HT1080 (cell line): Measurements from ENCODE around the gene QSOX2. TPM values are rescaled to one million over a fixed set of nuclear protein-coding genes. Genes with fewer than 3 reads are reported as not detected.

Experiments
- DNase-seq: peaks from one replicate; pipeline ENCODE4 v3.0.0-alpha.2; 2015; ENCODE audit warnings: low read depth
- total RNA-seq: library from RNA; depleted of rRNA; stranded (reverse); fragments of >200 nt; shearing (Covaris generic); gene quantifications from 2 replicates; pipeline ENCODE4 v1.2.3, GENCODE V29; 2014

QSOX2 gene
- total RNA-seq, 1 experiment from 2014 or later: 20.1 TPM

GRCh38 chr9:136265561-136266355, 20.1 kb upstream of the QSOX2 start:
- DNase-seq: no peak

DNA sequence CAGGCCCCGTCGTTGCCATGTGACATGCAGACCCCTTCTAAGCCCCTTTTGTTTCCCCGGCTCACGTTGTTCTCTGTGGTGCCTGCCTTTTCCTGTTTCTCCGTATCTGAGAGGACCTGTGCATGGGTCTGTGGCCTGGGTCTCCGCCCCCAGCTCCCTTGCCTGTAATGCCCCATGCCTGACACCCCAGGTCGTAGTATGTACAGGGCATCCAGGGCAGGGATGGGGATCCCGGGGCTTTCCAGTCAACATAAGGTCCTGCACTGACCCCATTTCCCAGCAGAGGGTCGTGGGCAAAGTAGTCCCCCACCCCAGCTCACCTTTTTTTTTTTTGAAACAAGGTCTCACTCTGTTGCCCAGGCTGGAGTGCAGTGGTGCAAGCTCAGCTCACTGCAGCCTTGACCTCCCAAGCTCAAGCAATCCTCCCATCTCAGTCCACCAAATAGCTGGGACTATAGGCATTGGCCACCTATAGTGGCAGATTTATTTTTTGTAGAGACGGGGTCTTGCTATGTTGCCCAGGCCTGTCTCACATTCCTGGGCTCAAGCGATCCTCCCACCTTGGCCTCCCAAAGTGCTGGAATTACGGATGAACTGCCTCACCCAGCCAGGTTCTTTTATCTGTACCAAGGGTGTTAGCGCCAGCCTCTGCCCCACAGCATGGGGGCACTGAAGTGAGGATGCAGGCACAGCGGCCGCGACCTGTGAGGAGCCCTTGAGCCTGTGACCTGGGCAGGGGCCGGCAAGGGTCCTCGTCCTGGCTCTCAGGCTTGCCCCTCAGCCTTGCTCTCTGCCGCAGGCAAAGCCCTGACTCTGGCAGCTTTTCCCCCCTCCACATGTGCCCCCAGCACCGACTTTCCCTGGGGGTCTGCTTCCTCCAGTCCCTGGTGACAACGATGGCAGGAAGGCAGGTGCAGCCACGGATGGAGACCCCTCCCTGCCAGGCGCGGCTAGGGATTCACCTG, 19.1 kb upstream of the QSOX2 start:
- DNase-seq: no peak

DNA sequence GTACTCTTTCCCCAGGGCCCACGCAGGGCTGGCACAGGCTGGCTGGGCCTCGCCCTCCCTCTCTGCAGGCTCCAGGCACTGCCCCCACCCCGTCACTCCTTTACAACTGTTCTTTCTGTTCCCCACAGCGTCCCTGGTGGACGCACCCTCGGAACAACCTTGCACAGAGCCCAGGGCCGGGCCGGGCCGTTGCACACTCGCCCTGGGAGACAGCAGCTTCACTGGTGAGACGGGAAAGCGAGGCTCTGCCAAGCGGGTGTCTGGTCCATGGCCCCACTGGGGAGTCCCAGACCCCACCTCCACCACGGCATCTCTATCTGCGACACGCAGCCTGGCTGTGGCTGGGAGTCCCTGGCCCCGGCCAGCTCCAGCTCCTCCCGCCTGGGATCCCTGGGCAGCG, 18.4 kb upstream of the QSOX2 start:
- DNase-seq: peak; percentile 22

DNA sequence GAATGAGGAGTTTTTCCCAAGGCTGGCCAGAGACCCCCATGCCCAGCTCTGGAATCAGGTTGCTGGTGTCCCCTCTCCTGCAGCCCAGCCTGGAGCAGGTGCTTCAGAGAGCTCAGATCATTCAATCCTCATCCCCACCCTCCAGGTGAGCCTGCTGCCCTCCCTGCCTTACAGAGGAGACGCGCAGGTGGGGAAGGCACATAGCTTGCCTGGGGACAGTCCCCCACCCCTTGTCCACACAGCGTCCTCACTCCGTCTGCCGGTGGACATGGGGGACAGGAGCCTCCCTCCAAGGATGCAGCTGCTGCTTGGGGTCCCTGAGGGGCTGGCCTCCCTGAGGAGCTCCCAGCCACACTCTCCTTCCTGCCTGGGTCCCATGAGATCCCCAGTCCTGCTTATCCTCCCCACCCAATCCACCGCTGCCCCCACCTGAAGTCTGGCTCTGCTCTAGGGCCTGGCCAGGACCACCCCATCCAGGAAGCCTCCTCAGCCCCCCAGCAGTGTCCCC, 17.1 kb upstream of the QSOX2 start:
- DNase-seq: no peak

DNA sequence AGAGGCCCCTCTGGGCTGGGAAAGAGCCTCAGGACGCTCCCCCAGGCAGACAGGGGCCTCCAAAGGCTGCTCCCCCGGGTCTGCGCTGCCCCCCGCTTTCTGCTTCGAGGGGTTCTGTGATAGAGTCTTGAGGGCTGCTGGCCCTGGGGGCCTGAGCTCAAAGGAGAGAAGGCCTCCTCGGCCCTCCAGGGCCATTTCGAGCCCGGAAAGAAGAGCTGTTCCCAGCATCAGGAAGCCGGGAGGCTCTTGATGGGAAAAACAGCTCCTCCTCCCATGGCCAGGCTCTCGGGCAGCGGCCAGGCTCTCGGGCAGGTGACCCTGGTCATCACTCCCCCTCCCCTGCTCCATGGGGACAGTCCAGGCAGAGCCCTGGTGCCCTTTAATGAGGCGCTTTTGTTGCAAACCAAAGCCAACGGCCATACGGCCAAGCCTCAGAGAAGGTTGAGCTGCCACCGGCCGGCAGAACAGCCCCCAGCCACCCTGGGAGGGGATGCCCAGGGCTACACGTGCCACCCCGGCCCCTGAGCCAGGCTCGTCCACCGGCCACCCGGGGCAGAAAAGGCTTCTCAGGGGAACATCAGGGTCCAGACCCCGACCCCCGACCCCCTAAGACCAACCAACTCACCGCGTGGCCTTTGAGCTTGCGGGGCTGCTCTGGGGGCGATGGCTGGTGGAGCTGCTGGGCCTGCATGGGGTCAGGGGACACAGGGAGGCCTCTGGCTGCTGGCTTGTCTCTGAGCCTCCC, 16.2 kb upstream of the QSOX2 start:
- no peak for DNase-seq

DNA sequence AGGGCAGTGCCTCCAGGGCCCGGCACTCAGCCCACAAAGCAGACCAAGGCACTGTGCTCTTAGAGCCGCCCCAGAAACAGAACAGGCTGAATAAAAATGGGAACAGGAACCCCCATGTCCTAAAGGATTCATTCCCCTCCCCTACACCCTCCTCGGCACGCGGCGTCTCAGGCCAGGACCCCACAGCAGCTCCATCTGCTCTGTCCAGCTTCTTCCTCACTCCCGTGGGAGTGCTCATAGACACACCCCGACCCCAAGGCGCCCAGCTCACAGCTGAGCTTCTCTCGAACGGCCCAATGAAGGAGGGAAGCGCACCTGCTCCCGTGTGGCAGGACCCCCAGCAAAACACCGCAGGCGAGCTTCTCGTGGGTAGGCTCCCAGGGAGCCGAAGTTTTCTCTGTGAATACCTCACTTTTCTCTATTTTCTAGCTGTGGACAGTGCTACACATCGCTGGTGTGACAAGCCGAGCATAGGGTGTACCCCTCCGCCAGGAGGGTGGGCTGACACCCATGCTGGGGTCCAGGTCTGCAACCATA, 15.4 kb upstream of the QSOX2 start:
- DNase-seq: no peak

GRCh38 chr9:136260521-136260920, 14.9 kb upstream of the QSOX2 start:
- DNase-seq: no peak

DNA sequence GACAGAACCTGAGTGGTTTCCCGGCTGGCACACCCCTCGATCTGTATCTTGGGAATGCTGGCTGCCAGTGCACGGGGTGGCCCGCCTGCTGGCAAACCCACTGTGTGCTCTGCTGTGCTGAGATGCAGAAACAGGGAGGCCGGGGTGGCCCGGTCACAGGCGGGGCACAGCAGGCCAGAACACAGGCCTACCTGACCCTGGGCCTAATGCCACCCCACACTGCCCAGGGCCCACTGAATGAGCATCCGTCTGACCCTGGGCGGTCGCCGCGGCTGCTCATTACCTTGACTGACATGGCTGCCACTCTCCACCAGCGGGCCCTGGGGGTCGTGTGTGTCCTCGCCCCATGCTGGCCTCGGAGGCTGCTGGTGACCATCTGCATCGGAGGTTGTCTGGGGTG, 14.2 kb upstream of the QSOX2 start:
- DNase-seq: no peak

DNA sequence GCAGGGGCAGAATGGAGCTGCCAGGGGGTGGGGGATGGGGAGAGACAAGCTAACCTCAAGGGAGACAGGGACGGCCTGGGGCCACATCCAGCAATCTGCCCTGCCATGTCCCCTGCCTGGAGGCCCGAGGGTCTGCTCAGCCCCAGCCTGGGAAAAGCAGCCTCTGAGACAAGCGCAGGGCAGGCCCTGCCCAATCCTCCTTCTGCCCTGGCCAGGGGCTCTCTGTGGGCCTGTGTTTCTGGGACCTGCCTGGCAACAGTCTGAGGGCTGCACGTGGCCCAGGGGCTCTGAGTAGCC, 13.9 kb upstream of the QSOX2 start:
- DNase-seq: no peak

DNA sequence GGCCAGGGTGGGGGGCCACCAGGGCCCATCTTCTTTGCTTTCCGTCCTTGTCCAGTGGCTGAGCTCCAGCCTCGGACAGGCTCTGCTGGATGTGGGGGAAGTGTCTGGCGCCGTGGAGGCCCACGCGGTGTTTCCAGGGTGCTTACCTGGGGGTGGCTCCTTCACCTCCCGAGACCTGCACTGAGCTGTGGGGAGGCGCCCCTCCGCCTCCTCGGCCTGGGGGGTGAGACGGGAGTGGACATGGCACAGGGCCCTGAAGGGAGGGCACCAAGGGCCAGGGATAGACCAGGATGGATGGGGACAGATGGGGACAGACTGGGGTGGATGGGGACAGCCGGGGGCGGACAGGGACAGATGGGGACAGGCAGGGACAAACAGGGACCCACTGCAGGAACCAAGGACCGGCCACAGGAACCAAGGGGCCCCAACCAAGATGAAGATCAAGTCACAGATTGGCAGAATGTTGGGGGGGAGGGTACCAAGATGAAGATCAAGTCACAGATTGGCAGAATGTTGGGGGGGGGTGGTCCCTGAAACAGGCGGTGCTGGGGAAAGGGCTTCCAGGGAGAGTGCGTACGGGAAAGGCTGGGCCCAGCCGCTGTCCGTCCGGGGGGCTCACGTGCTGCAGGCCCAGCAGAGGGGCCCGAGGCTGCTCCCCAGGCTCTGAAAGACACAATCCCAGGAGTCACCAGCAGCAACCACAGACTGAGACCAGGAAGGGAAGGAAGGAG, 13.3 kb upstream of the QSOX2 start:
- no peak for DNase-seq

DNA sequence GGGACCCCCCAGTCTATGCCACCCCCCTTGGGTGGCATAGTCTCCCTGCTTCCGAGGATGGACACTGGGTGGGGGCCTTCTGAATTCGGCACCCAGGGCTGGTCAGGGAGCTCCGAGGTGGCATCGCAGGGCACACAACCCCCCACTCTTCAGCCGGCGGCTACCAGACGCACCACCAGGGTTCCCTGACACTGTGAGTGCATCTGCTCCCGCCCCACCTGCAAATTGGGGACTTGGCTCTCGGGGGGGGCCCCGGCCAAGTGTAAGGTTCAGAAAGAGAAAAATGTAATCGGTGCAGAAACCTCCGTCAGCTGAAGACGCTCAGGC, 12.7 kb upstream of the QSOX2 start:
- no peak for DNase-seq

GRCh38 chr9:136257381-136258298, 12.0 kb upstream of the QSOX2 start:
- DNase-seq: no peak

DNA sequence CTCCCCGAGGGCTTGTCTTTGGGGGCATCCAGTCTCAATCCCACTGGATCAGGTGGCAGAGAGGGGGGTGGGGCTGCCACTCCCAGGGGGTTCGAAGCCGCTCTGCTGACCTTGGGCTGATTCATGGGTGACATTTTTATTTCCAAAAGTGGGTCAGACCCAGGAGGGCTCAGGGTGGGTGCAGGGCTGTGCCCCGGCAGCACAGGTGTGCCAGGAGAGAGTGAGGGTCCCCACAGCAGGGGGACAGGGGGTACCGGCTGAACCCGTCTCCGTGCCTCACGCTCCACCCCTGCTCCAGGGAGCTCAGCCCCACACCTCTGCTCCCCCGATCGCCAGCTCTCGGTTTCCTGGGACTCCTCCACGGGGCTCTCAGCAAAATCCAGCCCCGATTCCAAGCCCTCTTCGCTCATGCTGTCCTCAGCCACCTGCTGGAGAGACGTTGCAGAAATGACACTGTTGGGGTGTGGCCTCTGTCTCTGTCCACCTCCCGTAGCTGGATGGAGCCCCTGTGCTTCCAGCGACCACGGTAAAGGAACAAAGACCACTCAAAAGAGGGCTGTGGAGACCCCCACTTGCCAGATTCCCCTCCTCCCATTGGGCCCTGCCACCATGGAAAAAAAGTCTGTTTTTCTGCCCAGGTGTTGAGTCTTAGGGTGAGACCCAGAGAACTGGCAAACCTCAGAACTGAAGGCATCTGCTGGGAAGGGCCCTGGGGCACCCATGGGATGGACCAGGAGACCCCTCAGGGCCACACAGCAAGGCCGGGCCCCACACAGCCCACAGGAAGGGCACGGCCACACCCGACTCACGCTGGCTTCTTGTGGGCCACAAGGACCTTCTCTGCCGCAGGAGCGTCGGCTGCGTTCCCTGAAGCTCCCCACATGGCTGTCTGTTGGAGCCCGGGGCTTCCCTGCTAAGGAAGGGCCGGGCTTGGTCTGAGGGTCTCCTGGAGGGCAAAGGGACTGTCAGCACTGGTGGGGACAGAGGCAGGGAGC, 10.6 kb upstream of the QSOX2 start:
- DNase-seq: no peak

DNA sequence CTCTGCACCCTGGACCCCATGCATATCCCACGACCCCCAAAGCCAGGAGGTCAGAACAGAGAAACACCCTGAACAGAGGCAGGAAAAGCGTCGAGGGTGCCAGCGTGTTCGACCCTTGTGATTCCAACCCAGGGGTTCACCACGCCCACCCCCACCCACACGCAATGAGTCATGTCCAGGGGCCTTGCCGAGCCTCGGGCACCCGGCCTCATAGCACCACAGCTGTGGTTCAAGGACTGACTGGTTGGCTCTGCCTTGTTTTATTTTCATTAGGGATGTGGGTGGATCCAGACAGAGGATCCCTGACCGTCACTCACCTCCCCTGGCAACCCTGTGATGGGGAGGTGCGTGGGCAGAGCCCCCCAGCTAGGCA, 9.5 kb upstream of the QSOX2 start:
- peak; percentile 50 for DNase-seq

- DNase-seq: no peak
Observed at GRCh38 chr9:136254381-136255165, 9.0 kb upstream of the QSOX2 start.

DNA sequence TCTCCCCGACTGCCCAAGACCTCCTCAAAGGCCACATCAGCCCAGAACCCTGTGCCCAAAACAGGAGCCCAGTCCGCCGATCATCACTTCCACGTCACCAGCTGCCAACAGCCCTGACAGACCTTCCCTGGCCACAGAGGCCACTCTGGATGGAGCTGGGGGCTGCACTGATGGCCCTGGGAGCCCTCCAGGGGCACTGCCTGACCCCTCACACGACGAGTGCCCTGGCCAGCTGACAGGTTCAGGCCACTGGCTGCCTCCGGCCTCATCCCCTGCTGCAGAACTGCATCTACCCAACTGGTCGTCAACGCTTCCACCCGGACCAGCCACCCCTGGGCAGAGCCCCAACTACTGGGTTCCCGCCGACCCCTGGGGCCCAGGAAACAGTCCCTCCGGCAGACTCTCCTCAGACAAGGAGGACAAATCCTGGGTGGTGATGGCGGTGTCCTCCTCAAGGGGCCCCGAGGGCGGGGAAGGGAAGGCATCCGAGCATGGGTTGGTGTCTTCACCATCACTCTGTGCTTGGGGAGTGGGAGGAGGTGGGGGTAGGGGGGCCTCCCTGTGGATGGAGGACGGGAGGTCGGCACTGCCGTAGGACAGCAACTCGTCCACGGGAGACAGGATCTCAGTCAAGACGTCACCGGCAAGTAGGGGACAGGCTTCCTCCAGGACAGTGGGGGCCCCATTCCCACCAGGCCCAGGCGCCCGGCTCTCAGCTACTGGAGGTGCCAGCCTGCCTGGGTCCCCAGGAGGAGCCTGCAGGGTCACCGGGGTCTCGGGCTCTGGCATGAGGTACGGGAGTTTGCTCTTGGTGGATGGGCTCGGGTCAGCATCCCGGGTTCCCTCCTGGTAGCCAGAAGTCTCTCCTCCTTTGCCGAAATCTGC, 7.9 kb upstream of the QSOX2 start:
- DNase-seq: no peak

DNA sequence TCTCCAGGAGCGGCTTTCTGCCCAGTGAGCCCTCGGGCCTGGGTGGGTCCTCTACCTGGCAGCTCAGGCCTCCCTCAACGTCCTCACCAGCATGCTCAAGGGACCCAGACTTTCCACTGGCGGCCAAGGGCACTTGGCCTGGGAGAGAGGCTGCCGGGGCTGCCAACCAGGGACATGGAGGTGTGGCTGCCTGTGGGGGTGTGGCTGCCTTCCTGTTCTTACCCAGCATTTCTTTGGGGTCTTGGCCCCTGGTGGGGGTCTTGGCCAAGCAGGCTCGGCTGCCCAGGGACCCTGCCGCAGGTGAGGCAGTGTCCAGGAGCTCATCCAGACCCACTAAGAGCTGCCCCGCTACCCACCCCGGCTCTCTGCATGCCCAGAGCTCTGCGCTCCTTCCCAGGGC, 7.2 kb upstream of the QSOX2 start:
- DNase-seq: no peak
